Ishikawa (cell line): Measurements from ENCODE around the gene KCNG1.

Source experiments
- CEBPB ChIP-seq: IDR thresholded peaks from 2 replicates; pipeline ENCODE4 v1.6.1; 2012
- CREB1 ChIP-seq: IDR thresholded peaks from 2 replicates; pipeline ENCODE4 v1.6.1; 2012; ENCODE audit warnings: low read depth
- EGR1 ChIP-seq: IDR thresholded peaks from 2 replicates; pipeline ENCODE4 v1.6.1; 2012
- EP300 ChIP-seq: IDR thresholded peaks from 2 replicates; pipeline ENCODE4 v1.6.1; 2012; ENCODE audit warnings: borderline replicate concordance
- FOXM1 ChIP-seq: IDR thresholded peaks from 2 replicates; pipeline ENCODE4 v1.6.1; 2012; ENCODE audit warnings: low read depth, borderline replicate concordance
- NFIC ChIP-seq: IDR thresholded peaks from 2 replicates; pipeline ENCODE4 v1.6.1; 2012
- RAD21 ChIP-seq: IDR thresholded peaks from 2 replicates; pipeline ENCODE4 v1.6.1; 2012; ENCODE audit warnings: low read depth
- TAF1 ChIP-seq: IDR thresholded peaks from 2 replicates; pipeline ENCODE4 v1.6.1; 2012; ENCODE audit warnings: low read depth, mild to moderate bottlenecking
- TCF12 ChIP-seq: IDR thresholded peaks from 2 replicates; pipeline ENCODE4 v1.6.1; 2012; ENCODE audit warnings: low read depth
- TEAD4 ChIP-seq: IDR thresholded peaks from 2 replicates; pipeline ENCODE4 v1.6.1; 2012
- YY1 ChIP-seq: IDR thresholded peaks from 2 replicates; pipeline ENCODE4 v1.6.1; 2012; ENCODE audit warnings: low read depth
- ZBTB7A ChIP-seq: IDR thresholded peaks from 2 replicates; pipeline ENCODE4 v1.6.1; 2012; ENCODE audit warnings: low read depth
- TF ChIP-seq, protein P1 (sequence below): IDR thresholded peaks from 2 replicates; pipeline ENCODE4 v1.6.1; 2012; ENCODE audit warnings: low read depth, mild to moderate bottlenecking
- TF ChIP-seq, protein P2 (sequence below): IDR thresholded peaks from 2 replicates; pipeline ENCODE4 v1.6.1; 2012
- TF ChIP-seq, protein P3 (sequence below): IDR thresholded peaks from 2 replicates; pipeline ENCODE4 v1.6.1; 2012

KCNG1 gene

DNA sequence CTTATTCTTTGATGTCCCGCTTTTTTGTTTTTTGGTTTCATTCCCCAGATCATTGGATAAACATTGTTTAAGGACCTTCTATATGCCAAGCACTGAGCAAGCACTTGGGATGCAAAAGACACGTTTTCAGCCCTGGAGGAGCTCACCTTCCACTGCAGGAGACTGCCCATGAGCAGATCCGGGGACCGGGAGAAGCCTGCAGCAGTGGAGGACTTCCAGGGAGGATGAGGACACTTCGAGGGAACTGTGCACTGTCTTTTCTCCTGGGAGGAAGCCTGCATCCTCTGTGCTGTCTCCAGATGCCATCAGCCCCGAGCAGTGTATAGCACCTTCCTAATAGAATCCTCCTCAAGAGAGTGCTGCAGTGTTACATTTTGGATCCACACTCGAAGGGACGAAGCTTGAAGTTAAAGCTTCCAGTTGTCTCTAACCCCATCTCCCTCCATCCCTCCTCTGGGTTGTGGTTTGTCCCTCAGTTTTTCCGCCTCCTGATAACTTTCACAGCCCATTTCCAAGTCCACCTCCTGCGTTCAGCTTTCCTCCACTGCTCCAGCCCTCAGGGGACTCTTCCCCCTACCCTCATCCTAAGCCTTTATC lies 5.8 kb upstream of the KCNG1 start:
- no peak for TF ChIP-seq CEBPB
- TF ChIP-seq, protein P1, sequence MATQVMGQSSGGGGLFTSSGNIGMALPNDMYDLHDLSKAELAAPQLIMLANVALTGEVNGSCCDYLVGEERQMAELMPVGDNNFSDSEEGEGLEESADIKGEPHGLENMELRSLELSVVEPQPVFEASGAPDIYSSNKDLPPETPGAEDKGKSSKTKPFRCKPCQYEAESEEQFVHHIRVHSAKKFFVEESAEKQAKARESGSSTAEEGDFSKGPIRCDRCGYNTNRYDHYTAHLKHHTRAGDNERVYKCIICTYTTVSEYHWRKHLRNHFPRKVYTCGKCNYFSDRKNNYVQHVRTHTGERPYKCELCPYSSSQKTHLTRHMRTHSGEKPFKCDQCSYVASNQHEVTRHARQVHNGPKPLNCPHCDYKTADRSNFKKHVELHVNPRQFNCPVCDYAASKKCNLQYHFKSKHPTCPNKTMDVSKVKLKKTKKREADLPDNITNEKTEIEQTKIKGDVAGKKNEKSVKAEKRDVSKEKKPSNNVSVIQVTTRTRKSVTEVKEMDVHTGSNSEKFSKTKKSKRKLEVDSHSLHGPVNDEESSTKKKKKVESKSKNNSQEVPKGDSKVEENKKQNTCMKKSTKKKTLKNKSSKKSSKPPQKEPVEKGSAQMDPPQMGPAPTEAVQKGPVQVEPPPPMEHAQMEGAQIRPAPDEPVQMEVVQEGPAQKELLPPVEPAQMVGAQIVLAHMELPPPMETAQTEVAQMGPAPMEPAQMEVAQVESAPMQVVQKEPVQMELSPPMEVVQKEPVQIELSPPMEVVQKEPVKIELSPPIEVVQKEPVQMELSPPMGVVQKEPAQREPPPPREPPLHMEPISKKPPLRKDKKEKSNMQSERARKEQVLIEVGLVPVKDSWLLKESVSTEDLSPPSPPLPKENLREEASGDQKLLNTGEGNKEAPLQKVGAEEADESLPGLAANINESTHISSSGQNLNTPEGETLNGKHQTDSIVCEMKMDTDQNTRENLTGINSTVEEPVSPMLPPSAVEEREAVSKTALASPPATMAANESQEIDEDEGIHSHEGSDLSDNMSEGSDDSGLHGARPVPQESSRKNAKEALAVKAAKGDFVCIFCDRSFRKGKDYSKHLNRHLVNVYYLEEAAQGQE = no peak
- TF ChIP-seq ZBTB7A = no peak
- no peak for TF ChIP-seq FOXM1
- TF ChIP-seq TCF12 = no peak
- TF ChIP-seq, protein P2, sequence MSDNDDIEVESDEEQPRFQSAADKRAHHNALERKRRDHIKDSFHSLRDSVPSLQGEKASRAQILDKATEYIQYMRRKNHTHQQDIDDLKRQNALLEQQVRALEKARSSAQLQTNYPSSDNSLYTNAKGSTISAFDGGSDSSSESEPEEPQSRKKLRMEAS = no peak
- no peak for TF ChIP-seq YY1
- no peak for TF ChIP-seq CREB1

DNA sequence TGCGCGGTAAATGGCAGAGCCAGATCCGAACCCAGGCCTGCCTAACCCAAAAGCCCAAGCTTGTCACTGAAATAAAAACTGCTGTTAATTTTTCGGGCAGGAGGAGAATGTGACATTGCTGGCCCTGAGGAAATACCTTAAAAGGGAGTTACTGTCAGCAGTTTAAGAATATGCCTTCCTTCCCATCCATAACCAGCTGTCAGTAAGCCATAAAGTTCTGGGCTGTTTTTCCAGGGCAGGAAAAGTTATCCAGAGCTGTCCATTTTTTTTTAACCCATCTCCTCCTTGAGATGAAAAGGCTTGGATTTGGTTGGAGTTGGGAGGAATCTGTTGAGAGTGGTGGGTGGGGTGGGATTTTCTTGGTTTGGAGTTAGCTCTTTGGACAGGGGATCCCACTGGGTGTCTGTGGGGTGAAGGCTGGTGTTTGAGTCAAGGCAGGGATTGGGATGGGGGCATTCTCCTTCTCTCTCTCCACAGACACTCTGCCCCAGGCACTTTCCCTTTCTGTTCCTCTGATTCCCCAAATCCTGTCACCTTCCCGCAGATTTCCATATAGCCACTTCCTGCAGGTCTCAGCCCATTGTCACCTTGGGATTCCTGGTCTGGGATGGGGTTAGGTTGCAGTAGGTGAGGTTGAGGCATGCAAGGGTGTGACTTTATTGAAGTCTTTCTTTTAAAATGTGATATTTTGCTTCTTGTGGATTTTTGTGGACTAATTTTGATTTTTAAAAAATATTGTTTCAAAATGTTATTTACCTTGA lies 4.3 kb upstream of the KCNG1 start:
- TF ChIP-seq YY1 (no peak), FOXM1 (no peak), NFIC (no peak)
- TF ChIP-seq, protein P3, sequence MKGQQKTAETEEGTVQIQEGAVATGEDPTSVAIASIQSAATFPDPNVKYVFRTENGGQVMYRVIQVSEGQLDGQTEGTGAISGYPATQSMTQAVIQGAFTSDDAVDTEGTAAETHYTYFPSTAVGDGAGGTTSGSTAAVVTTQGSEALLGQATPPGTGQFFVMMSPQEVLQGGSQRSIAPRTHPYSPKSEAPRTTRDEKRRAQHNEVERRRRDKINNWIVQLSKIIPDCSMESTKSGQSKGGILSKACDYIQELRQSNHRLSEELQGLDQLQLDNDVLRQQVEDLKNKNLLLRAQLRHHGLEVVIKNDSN = no peak
- TF ChIP-seq, protein P2 = no peak

DNA sequence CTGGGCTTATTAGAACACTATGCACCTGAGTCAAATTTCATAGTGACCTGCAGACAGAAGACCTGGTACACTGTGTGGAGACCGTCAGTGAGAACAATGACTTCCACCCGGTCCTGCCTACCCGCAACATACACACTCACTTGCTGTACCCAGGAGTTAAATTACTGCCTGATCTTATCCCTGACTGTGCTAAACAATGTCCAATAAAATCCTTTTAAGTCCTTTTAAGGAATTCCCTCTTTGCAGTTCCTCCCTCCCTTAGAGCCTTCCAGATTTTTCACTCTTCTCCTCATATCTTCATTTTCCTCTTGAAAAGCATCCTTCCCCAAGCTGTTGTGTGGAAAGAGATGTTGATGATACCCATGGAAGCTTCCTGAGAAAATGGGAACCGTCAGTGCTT lies 3.4 kb upstream of the KCNG1 start:
- no peak for TF ChIP-seq ZBTB7A

DNA sequence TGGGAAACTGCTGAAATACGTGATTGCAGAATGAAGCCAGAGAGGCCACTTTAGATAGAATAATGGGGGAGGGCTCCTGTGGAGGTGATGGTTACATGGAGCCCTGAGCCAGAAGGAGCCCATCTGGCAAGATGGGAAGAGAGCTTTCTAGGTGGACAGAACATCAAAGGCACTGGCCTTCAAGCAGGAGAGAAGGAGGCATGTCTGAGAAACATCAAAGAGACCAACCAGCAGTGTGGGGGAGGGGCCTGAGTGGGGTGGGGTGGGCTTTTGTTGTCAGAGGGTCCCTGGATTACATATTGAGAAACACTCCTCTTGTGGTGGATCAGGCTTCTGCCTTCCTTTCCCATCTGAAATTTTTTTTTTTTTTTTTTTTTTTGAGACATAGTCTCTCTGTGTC lies 1.9 kb upstream of the KCNG1 start:
- TF ChIP-seq NFIC = no peak
- no peak for TF ChIP-seq EGR1
- TF ChIP-seq, protein P3 = no peak
- TF ChIP-seq FOXM1 = no peak
- TF ChIP-seq, protein P1 = no peak
- TF ChIP-seq EP300 = no peak
- TF ChIP-seq ZBTB7A = no peak
- TF ChIP-seq TEAD4 = no peak
- TF ChIP-seq TAF1 = no peak
- no peak for TF ChIP-seq CEBPB

DNA sequence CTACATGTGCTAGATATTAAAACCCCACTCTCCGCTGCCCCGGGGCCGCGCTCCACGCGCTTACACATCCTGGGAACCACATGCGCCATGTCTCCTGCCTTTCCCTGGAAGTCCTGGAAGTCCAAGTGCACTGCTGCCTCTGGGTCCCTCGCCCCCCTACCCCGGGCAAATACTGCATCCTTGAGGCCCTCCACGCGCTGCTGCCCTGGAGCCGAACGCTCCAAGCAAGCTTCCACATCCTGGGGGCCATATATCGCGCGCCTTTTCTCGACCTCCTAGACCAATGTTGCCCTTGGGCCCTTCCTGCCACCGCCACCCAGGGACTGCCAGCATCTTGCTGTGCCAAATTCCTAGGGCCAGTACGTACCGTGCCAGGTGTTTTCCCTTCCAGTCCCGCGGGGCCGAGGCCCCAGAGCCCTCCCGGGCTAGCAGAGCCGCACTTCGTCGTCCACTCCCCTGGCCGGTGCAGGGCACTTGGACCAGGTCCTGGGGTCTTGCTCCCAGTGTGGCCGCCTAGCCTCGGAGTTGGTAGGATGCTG lies 779 bp upstream of the KCNG1 start:
- TF ChIP-seq, protein P3 = no peak
- TF ChIP-seq, protein P2 = no peak
- TF ChIP-seq FOXM1 = no peak
- TF ChIP-seq YY1 = no peak
- TF ChIP-seq TCF12 = no peak
- no peak for TF ChIP-seq TAF1
- TF ChIP-seq RAD21 = no peak

DNA sequence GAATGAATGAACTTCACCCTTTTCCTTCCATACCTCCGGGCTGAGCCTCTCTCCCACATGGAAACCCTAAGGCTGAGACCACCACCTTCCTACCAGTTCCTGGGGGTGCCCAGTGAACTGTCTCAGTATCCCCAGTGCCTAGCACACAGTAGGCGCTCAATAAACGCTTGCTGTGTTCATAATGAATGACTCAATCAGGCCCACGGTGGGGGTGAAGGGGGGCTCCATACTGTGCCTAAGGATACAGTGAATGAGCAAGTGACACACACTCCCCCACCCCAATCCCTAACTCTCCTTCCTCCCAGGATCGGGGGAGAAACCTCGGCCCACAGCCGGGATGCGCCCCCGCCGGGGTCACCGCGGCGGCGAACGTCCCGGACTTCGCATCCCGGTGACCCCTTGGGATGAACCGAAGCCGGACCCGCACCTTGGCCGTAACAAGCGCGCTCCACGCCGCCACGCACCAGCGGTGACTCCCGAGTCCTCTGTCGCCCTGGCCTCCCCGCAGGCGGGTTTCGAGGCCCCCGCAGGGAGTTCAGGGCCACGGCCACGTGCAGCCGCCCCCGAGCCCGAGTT lies 592 bp downstream of the KCNG1 start:
- no peak for TF ChIP-seq YY1
- TF ChIP-seq CEBPB = no peak
- TF ChIP-seq TCF12 = no peak
- TF ChIP-seq, protein P3 = no peak
